ENCODE results near the gene BAX. TPM values are rescaled to one million over a fixed set of nuclear protein-coding genes. Genes with fewer than 3 reads are reported as not detected.
A peak's percentile ranks its signal among the peaks of the same experiment; 100 is the strongest.

The BAX gene
- total and polyA plus RNA-seq, 2 of the 13 experiments (the other 11 are each of a cell fraction or from before 2014, with no cell fraction given), result 139 to 176 TPM

DNA sequence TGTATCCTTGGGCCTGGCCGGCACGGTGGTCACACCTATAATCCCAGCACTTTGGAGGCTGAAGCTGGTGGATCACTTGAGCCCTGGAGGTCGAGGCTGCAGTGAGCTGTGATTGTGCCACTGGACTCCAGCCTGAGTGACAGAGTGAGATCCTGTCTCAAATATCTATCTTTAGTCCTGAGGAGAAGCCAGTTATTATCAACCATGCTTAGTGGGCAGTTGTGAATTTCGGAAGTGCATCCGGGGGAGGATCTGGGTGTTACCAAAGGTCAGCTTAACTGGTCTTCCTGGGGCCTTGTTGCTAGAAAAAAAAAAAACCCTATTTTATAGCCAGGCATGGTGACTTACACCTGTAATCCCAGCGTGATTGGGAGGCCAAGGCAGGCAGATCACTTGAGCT is 11.6 kb upstream of the BAX start:
- Histone ChIP-seq H3K4me1 (ENCODE audit: insufficient read depth, low read length) (peaks cover 27% of the 10 kb centered on the region), H3K27me3 (ENCODE audit: control insufficient read depth in 1 of 2, insufficient read depth in 2 of 2, low read length in 2 of 2) (no peaks in the 10 kb centered on the region), H3K4me2 (ENCODE audit: low read depth, low read length) (no peak overlapping the region), H3K4me3 (replicated peaks in 1 of 3; ENCODE audit: insufficient read depth in 1 of 3, low read depth in 2 of 3, low read length in 3 of 3) (no peak overlapping the region), H4K20me1 (ENCODE audit: insufficient read depth, low read length) (no peaks in the 10 kb centered on the region), H3K9ac (ENCODE audit: insufficient read depth, low read depth, low read length) (no peak overlapping the region), H3K79me2 (ENCODE audit: insufficient read depth, low read length) (no peaks in the 10 kb centered on the region), H3K9me3 (ENCODE audit: low read length) (peaks cover 5% of the 10 kb centered on the region; the same call in 1 of the 2 replicates), H3K36me3 (replicated peaks in 1 of 2; ENCODE audit: control insufficient read depth in 1 of 2, insufficient read depth in 2 of 2, low read length in 2 of 2) (no peaks in the 10 kb centered on the region), H3K27ac (ENCODE audit: extremely low read length, insufficient read depth, low read length) (no peak overlapping the region), H2AFZ (ENCODE audit: low read length) (no peak overlapping the region)
- ATAC-seq (no peak), FAIRE-seq (no peak), DNase-seq (ENCODE audit: low spot score) (no peak)
- intact Hi-C loops (cut with micrococcal nuclease; ENCODE audit: unreplicated experiment), result no loop called here
- BruUV-seq (replicated peaks), result no TSS peak
- ChIA-PET CTCF (ENCODE audit: low intra/inter-chr PET ratio, low total read pairs) (no interaction called here), POLR2A (interaction anchor here (1.7 kb wide), 1 partner anchor 9 kb away, joined by 5 read pairs; no protein-coding TSS in a partner anchor)
- in situ Hi-C loops (cut with HindIII; ENCODE audit: extremely low pct_ligation_motif_present, low pct_unique_long_range_greater_than_20kb), result no loop called here
- WGBS (ENCODE audit: low lambda C conversion rate), result 47% methylated on average over 4 of the region's 6 CpGs
- TF ChIP-seq ZNF766 (CRISPR knock-in tag; IDR thresholded peaks at IDR 0.05; ENCODE audit: borderline replicate concordance) (no peak), RBAK (CRISPR knock-in tag; IDR thresholded peaks at IDR 0.05) (no peak), ZBTB21 (CRISPR knock-in tag; IDR thresholded peaks at IDR 0.05) (no peak), FOXK1 (CRISPR knock-in tag; IDR thresholded peaks at IDR 0.05; ENCODE audit: borderline replicate concordance, low read depth) (no peak), SAFB2 (CRISPR knock-in tag; IDR thresholded peaks at IDR 0.05; ENCODE audit: borderline replicate concordance, low read depth) (no peak), HOXA5 (CRISPR knock-in tag; IDR thresholded peaks at IDR 0.05) (no peak), TBP (CRISPR knock-in tag; IDR thresholded peaks at IDR 0.05) (no peak), ZNF451 (CRISPR knock-in tag; IDR thresholded peaks at IDR 0.05) (no peak), ZNF256 (CRISPR knock-in tag; conservative IDR thresholded peaks at IDR 0.05) (no peak), KDM1A (CRISPR knock-in tag; IDR thresholded peaks at IDR 0.05) (no peak)

DNA sequence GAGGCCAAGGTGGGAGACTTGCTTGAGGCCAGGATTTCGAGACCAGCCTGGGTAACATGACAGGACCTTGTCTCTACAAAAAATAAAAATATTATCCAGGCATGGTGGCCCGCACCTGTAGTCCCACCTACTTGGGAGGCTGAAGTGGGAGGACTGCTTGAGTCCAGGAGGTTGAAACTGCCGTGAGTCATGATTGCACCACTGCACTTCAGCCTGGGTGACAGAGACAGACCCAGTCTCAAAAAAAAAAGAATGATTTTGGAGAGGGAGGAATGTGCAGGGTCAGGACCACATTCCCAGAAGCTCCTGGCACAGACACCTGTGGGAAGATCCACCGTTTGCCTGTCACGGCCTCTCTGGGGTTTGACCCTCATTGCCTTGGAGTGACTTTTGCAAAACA is 9.3 kb upstream of the BAX start:
- Histone ChIP-seq H3K27me3 (ENCODE audit: control insufficient read depth in 1 of 2, insufficient read depth in 2 of 2, low read length in 2 of 2) (no peaks in the 10 kb centered on the region), H2AFZ (ENCODE audit: low read length) (no peak overlapping the region), H4K20me1 (ENCODE audit: insufficient read depth, low read length) (no peaks in the 10 kb centered on the region), H3K27ac (ENCODE audit: extremely low read length, insufficient read depth, low read length) (no peak overlapping the region), H3K9me3 (ENCODE audit: low read length) (peaks cover 5% of the 10 kb centered on the region; the same call in 1 of the 2 replicates), H3K4me1 (ENCODE audit: insufficient read depth, low read length) (peaks cover 50% of the 10 kb centered on the region), H3K4me2 (ENCODE audit: low read depth, low read length) (no peak overlapping the region), H3K9ac (ENCODE audit: insufficient read depth, low read depth, low read length) (no peak overlapping the region), H3K79me2 (ENCODE audit: insufficient read depth, low read length) (no peaks in the 10 kb centered on the region), H3K36me3 (replicated peaks in 1 of 2; ENCODE audit: control insufficient read depth in 1 of 2, insufficient read depth in 2 of 2, low read length in 2 of 2) (no peaks in the 10 kb centered on the region), H3K4me3 (replicated peaks in 1 of 3; ENCODE audit: insufficient read depth in 1 of 3, low read depth in 2 of 3, low read length in 3 of 3) (no peak overlapping the region)
- ATAC-seq (no peak), FAIRE-seq (no peak), DNase-seq (ENCODE audit: low spot score) (no peak)
- TF ChIP-seq BRD4 (CRISPR knock-in tag; IDR thresholded peaks at IDR 0.05), result no peak
- TF ChIP-seq ZNF263 (CRISPR knock-in tag; IDR thresholded peaks at IDR 0.05), result peak; percentile 81
- peak; percentile 66 for TF ChIP-seq FOSL2 (CRISPR knock-in tag; IDR thresholded peaks at IDR 0.05)
- TF ChIP-seq KLF9 (CRISPR knock-in tag; IDR thresholded peaks at IDR 0.05; ENCODE audit: low read depth), result no peak
- TF ChIP-seq, protein P1, sequence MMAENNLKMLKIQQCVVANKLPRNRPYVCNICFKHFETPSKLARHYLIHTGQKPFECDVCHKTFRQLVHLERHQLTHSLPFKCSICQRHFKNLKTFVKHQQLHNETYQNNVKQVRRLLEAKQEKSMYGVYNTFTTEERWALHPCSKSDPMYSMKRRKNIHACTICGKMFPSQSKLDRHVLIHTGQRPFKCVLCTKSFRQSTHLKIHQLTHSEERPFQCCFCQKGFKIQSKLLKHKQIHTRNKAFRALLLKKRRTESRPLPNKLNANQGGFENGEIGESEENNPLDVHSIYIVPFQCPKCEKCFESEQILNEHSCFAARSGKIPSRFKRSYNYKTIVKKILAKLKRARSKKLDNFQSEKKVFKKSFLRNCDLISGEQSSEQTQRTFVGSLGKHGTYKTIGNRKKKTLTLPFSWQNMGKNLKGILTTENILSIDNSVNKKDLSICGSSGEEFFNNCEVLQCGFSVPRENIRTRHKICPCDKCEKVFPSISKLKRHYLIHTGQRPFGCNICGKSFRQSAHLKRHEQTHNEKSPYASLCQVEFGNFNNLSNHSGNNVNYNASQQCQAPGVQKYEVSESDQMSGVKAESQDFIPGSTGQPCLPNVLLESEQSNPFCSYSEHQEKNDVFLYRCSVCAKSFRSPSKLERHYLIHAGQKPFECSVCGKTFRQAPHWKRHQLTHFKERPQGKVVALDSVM (CRISPR knock-in tag; IDR thresholded peaks at IDR 0.05), result peak; percentile 86
- TF ChIP-seq TOE1 (CRISPR knock-in tag; IDR thresholded peaks at IDR 0.05), result no peak
- peak; percentile 24; the same call in 1 of the 2 replicates for TF ChIP-seq ZNF460 (CRISPR knock-in tag; IDR thresholded peaks at IDR 0.05; ENCODE audit: borderline replicate concordance)
- no peak for TF ChIP-seq MLLT10 (CRISPR knock-in tag; IDR thresholded peaks at IDR 0.05)
- TF ChIP-seq JUNB (CRISPR knock-in tag; IDR thresholded peaks at IDR 0.05; ENCODE audit: borderline replicate concordance), result no peak
- intact Hi-C loops (cut with micrococcal nuclease; ENCODE audit: unreplicated experiment) (no loop called here), in situ Hi-C loops (cut with HindIII; ENCODE audit: extremely low pct_ligation_motif_present, low pct_unique_long_range_greater_than_20kb) (no loop called here)
- ChIA-PET CTCF (ENCODE audit: low intra/inter-chr PET ratio, low total read pairs) (no interaction called here), POLR2A (no interaction called here)
- no TSS peak for BruUV-seq (replicated peaks)
- WGBS (ENCODE audit: low lambda C conversion rate), result 50% methylated on average over 5 of the region's 5 CpGs
